HT1080 (cell line): Measurements from ENCODE around the gene RCN2. TPM values are rescaled to one million over a fixed set of nuclear protein-coding genes. Genes with fewer than 3 reads are reported as not detected.

ENCODE experiments used
- DNase-seq: peaks from one replicate; pipeline ENCODE4 v3.0.0-alpha.2; 2015; ENCODE audit warnings: low read depth
- small RNA-seq: library from RNA; depleted of rRNA; stranded (forward); fragments of <200 nt; gene quantifications from one replicate; pipeline ENCODE3, GENCODE V24; 2014
- total RNA-seq: library from RNA; depleted of rRNA; stranded (reverse); fragments of >200 nt; shearing (Covaris generic); gene quantifications from 2 replicates; pipeline ENCODE4 v1.2.3, GENCODE V29; 2014; rRNA removed

RCN2 gene
- total RNA-seq, 1 experiment from 2014 or later, result 67.7 TPM

GRCh38 chr15:76991741-76992645 lies 60.4 kb downstream of the RCN2 start:
- no peak for DNase-seq

DNA sequence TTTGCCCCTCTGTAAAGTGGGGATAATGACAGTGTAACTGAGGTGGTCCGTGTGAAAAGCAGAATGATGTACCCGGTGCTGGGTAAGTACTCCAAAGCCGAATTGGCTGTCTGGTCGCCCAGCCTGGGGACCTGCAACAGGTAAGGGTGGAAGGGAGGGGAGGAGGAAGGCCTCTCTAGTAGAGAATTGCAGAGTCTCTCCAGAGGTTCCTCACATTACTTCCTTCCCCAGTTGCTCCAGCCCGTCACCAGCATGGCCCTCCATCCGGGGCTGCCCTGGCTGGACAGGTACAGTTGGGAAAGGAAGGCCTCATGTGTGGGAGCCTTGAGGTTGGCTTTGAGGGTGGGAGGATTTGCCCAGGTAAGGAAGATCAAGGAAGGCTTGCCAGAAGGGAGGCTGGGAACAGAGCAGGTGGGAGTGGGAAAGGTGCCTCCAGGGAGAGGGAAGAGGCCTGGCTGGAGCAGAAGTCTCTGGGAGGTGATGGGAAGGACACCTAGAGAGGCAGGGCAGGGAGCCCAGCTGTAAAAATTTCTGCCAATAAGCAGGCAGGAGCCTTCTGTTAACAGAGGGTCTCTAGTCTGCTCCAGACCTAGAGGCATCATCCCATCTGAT lies 61.7 kb downstream of the RCN2 start:
- no peak for DNase-seq

- DNase-seq, result peak; percentile 79
These were observed 62.5 kb downstream of the RCN2 start for GRCh38 chr15:76994001-76994400.

DNA sequence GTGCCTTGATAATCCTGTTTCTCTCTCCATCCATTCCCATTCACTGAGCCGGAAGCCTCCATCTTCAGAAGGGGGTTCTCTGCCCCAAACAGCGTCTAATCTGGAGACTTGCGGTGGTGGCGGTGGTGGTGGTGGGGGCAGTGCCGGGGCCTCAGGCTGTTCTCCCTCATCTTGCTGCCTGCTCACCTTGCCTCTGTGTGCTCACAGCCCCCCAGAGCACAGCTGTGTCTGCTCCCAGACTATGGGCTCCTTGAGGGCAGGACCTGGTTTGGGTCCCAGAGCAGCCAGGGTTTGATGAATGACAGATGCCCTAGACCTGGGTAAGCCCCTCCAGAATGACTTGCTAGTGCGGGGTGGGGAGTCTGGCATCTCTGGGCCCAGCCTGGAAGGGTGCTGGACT lies 62.9 kb downstream of the RCN2 start:
- no peak for DNase-seq

DNA sequence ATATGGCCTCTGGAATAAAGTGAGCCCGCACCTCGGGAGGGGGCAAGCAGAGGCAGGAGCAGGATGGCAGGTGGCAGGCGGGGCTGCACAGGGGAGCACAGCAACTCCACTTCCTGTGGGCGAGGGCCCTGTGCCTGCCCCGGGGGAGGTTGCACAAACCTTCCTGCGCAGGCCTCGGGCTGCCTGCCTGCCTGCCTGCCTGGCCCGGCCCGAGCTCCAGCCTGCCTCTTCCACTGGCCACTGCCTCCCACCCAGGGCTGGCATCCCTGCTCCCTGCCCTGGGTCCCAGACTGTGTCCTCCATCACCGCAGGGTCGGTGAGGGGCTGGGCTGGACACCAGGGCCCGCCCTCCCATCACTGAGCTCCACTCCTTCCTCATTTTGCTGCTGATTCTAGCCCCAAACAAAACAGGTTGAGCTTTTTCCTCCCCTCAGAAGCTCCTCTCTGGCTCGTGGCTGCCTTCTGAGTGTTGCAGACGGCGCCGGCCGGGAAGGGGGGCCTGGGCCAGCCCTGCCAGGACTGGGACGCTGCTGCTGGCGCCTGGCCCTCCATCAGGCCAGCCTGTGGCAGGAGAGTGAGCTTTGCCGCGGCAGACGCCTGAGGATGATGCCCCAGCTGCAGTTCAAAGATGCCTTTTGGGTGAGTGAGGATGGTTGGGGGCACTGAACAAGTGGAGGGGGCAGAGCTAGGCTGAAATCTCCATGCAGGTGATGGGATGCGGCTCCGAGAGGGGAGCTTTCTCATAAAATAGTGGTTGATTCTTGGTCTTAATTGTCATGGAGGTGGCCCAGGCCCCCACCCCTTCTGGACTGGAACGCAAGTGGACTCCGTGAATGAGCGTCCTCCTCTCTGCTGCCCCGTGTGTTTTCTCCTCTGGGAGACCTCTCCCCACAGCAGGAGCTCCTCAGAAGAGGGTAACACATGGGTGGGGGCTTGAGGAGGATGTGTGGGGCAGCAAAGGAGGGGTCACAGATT lies 63.7 kb downstream of the RCN2 start, which contains the start of gene PSTPIP1:
PSTPIP1 (plus strand) TSS at position 156 of the 975 bp plus-strand sequence; CDS start at position 604, 448 bp downstream.
- DNase-seq, result no peak

- no peak for DNase-seq
These were observed 64.6 kb downstream of the RCN2 start for GRCh38 chr15:76996076-76996525.

- DNase-seq, result peak; percentile 68
These were observed 65.2 kb downstream of the RCN2 start for GRCh38 chr15:76996526-76997401.

GRCh38 chr15:76998663-76999285 lies 67.2 kb downstream of the RCN2 start:
- DNase-seq, result no peak

DNA sequence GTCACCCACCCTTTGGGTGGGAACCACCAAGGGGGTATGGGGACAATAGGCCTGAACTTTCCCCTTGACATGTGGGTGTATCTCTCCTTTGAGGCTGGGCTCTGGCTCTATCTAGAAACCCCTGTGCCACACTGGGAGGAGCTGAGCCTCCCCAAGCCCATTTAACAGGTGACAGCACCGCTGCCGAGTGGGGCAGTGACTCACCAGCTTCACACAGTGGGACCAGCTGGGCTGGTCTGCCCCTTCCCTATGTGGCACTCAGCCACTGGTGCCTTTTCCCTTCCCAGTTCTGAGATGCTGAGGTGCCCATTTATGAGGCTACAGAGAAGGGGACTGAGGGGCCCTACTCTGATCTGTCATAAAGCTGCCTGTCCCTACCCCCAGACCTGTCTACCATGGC lies 68.4 kb downstream of the RCN2 start:
- DNase-seq, result no peak

- no peak for DNase-seq
These were observed 69.8 kb downstream of the RCN2 start for GRCh38 chr15:77001351-77001750.

- DNase-seq, result no peak
These were observed 70.4 kb downstream of the RCN2 start for GRCh38 chr15:77001966-77002365.

DNA sequence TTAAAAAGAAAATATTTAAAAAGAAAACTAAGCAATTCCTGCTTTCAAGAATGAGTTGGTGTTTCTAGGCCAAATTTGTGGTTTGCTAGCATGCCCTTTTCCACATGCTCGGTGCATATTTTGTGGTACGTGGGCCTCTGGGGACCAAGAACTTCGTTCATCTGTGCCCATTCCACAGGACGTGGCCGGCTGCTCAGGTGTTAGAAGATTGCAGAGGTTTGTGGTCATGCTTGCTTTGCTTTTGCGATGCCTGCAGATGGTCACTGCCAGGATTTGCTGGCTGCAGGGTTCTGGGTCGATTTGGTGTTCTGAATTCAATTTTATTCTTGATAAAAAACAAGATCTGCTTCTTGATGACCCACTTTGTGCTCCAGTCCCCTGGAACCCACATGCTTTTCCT lies 70.9 kb downstream of the RCN2 start:
- no peak for DNase-seq

DNA sequence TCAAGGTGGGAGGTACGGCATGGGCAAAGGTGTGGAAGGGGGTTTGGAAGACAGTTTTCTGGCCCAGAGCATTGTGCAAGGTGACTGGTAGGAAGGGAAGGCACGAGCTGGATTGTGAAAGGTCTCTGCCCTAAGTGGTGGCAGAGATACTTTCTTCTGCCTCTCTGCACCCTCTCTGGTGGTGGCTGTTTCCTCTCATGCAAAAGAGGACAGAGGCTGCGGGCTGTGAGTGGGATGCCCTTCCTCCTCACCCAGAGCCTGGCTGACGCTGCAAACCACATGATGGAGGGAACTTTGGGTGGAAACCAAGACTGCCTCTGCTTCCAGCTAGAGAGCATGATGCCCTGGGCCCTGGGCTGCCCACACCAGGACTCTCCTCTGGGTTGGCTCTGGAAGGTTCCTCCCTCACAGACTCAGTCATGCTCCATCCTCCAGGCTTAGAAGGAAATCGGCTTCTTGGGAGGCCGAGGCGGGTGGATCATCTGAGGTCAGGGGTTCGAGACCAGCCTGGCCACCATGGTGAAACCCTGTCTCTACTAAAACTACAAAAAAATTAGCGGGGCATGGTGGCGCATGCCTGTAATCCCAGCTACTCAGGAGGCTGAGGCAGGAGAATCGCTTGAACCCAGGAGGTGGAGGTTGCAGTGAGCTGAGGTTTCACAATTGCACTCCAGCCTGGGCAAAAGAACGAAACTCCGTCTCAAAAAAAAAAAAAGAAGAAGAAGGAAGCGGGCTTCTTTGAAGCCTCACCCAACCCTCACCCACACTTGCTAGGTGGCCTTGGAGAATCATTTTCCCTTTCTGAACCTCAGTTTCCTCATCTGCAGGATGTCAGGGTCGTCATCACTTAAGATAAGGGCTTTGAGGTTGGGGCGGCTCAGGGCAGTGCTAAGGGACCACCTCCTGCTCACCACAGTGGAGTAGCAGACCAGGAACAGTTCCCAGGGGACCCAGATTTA lies 71.7 kb downstream of the RCN2 start:
- no peak for DNase-seq

Small RNA genes within 50 kb of the gene (small RNA-seq; reads per million reads assigned to genes)
- gene RN7SL278P, result not detected

Other genes with a start within 250 kb of the RCN2 start
- 4.3 and 6.2 TPM in 2 replicates for gene SCAPER, start 26.4 kb upstream of the RCN2 start, total RNA-seq
- 0.53 TPM in 1 of 2 replicates, not detected in the other for gene PSTPIP1, start 63.4 kb downstream of the RCN2 start, total RNA-seq
- 187 and 216 TPM in 2 replicates for gene TSPAN3, start 139.4 kb downstream of the RCN2 start, total RNA-seq